Body of pancreas (tissue), 4 donors: ENCODE measurements around the gene SLC5A3. TPM values are rescaled to one million over a fixed set of nuclear protein-coding genes. Genes with fewer than 3 reads are reported as not detected.

ENCODE experiments used
- ATAC-seq: fragments of 150-250 bp; one replicate; pipeline ENCODE4 v1.9.1; 2016
- DNase-seq, 4 donors: peaks; one replicate each; pipeline ENCODE4 v3.0.0-alpha.2; 2019
- H3K27ac ChIP-seq, 4 donors: fragments of 200-600 bp; sonication (generic); 1 replicate in 3 of 4; 2 replicates in 1 of 4; pipeline versions ENCODE4 v1.5.1 to v1.6.1; 2016 to 2019; ENCODE audit warnings: mild to moderate bottlenecking in 1 of 4, mixed read lengths in 1 of 4, moderate library complexity in 1 of 4
- H3K27me3 ChIP-seq, 2 donors: fragments of 200-600 bp; sonication (generic); one replicate each; pipeline ENCODE4 v1.6.0; 2016; ENCODE audit warnings: mild to moderate bottlenecking in 1 of 2
- H3K36me3 ChIP-seq, 2 donors: fragments of 200-600 bp; sonication (generic); replicated peaks in 1 of 2; 2 replicates each; pipeline ENCODE4 v1.5.1; 2016; ENCODE audit warnings: low read depth in 2 of 2; ENCODE audit not compliant: insufficient read depth in 1 of 2
- H3K4me1 ChIP-seq: fragments of 200-600 bp; sonication (generic); one replicate; pipeline ENCODE4 v1.6.0; 2016
- H3K4me3 ChIP-seq, 2 donors: fragments of 200-600 bp; sonication (generic); 1 replicate in 1 of 2; 2 replicates in 1 of 2; pipeline ENCODE4 v1.5.1; 2016 to 2019
- H3K9me3 ChIP-seq, 3 donors: fragments of 200-600 bp; sonication (generic); 1 replicate in 2 of 3; 2 replicates in 1 of 3; pipeline ENCODE4 v1.5.1; 2016
- CTCF ChIP-seq, 7 experiments: fragments of 450-650 bp in 4 of 7; fragments of 200-600 bp in 3 of 7; sonication (generic) in 3 of 7; IDR thresholded peaks; one replicate each; pipeline ENCODE4 v1.5.1; 2016 to 2019; ENCODE audit warnings: antibody characterized with exemption in 7 of 7
- POLR2A ChIP-seq, 3 donors: fragments of 450-650 bp; IDR thresholded peaks; one replicate each; pipeline ENCODE4 v1.6.1; 2016; ENCODE audit warnings: antibody characterized with exemption in 3 of 3, mild to moderate bottlenecking in 2 of 3
- WGBS, 2 donors: methylation state at CpG; one replicate each; pipeline ENCODE4 v1.1.5; 2017; 5-methylcytosine and 5-hydroxymethylcytosine counted together
- intact Hi-C: fragments of 100-400 bp; cut with DNase I; formaldehyde crosslinking; loops from one replicate; pipeline ENCODE4 v1.15.1; 2023
- total RNA-seq, 2 donors: library from RNA; depleted of rRNA; stranded (reverse); fragments of >200 nt; gene quantifications; one replicate each; pipeline ENCODE4 v1.1.0, GENCODE V29; 2016

Gene SLC5A3
- total RNA-seq, 2 donors from 2014 or later = 7.3 to 7.8 TPM

GRCh38 chr21:34110594-34111202, 37.3 kb downstream of the SLC5A3 start:
- ATAC-seq (no peak), DNase-seq (no peak)
- Histone ChIP-seq H3K36me3 (no peaks in the 10 kb centered on the region), H3K27ac (no peak overlapping the region), H3K9me3 (no peaks in the 10 kb centered on the region), H3K4me1 (peaks cover 4% of the 10 kb centered on the region), H3K4me3 (no peak overlapping the region), H3K27me3 (no peaks in the 10 kb centered on the region)
- intact Hi-C loops = no loop called here
- 41 to 44% methylated on average over 8 of the region's 8 CpGs for WGBS, 2 donors
- no peak for TF ChIP-seq POLR2A (IDR thresholded peaks at IDR 0.05)
- no peak for TF ChIP-seq CTCF (IDR thresholded peaks at IDR 0.05)

GRCh38 chr21:34112316-34113033, 39.1 kb downstream of the SLC5A3 start:
- no peaks in the 10 kb centered on the region for H3K36me3 ChIP-seq
- DNase-seq (no peak), ATAC-seq (no peak)
- no peak overlapping the region for H3K4me3 ChIP-seq
- no peaks in the 10 kb centered on the region for H3K9me3 ChIP-seq
- H3K27me3 ChIP-seq = no peaks in the 10 kb centered on the region
- peaks cover 4% of the 10 kb centered on the region for H3K4me1 ChIP-seq
- WGBS, 2 donors = 96% methylated on average over 6 of the region's 6 CpGs
- no peak overlapping the region for H3K27ac ChIP-seq
- intact Hi-C loops = no loop called here
- no peak for TF ChIP-seq POLR2A (IDR thresholded peaks at IDR 0.05)
- TF ChIP-seq CTCF (IDR thresholded peaks at IDR 0.05) = no peak

GRCh38 chr21:34113842-34114241, 40.5 kb downstream of the SLC5A3 start:
- Histone ChIP-seq H3K27ac (no peak overlapping the region), H3K9me3 (no peaks in the 10 kb centered on the region), H3K4me3 (no peak overlapping the region), H3K4me1 (peaks cover 4% of the 10 kb centered on the region), H3K36me3 (no peaks in the 10 kb centered on the region), H3K27me3 (no peaks in the 10 kb centered on the region)
- 46% methylated on average over 2 of the region's 2 CpGs for WGBS, 2 donors
- DNase-seq (no peak), ATAC-seq (no peak)
- TF ChIP-seq POLR2A (IDR thresholded peaks at IDR 0.05) (no peak), CTCF (IDR thresholded peaks at IDR 0.05) (no peak)
- intact Hi-C loops = no loop called here

GRCh38 chr21:34115160-34115559, 41.8 kb downstream of the SLC5A3 start:
- 73 to 81% methylated on average over 1 of the region's 1 CpG for WGBS, 2 donors
- no peaks in the 10 kb centered on the region for H3K9me3 ChIP-seq
- ATAC-seq (no peak), DNase-seq (no peak)
- intact Hi-C loops = no loop called here
- H3K4me1 ChIP-seq = peaks cover 4% of the 10 kb centered on the region
- H3K4me3 ChIP-seq = no peak overlapping the region
- H3K27me3 ChIP-seq = no peaks in the 10 kb centered on the region
- TF ChIP-seq CTCF (IDR thresholded peaks at IDR 0.05) (no peak), POLR2A (IDR thresholded peaks at IDR 0.05) (no peak)
- H3K36me3 ChIP-seq = no peaks in the 10 kb centered on the region
- no peak overlapping the region for H3K27ac ChIP-seq

GRCh38 chr21:34116569-34116968, 43.2 kb downstream of the SLC5A3 start:
- TF ChIP-seq POLR2A (IDR thresholded peaks at IDR 0.05) (no peak), CTCF (IDR thresholded peaks at IDR 0.05) (no peak)
- Histone ChIP-seq H3K27ac (no peak overlapping the region), H3K4me1 (peaks cover 4% of the 10 kb centered on the region), H3K27me3 (no peaks in the 10 kb centered on the region), H3K4me3 (no peak overlapping the region), H3K9me3 (no peaks in the 10 kb centered on the region), H3K36me3 (no peaks in the 10 kb centered on the region)
- ATAC-seq (no peak), DNase-seq (no peak)
- WGBS, 2 donors = 88 to 92% methylated on average over 3 of the region's 3 CpGs
- intact Hi-C loops = no loop called here
